ENCODE measurements around the gene ACBD5. TPM values are rescaled to one million over a fixed set of nuclear protein-coding genes. Genes with fewer than 3 reads are reported as not detected.

The ACBD5 gene
- total and polyA plus RNA-seq, 2 experiments from 2014 or later, result 16.2 to 30.7 TPM

GRCh38 chr10:27203806-27204205 is 36.8 kb downstream of the ACBD5 start:
- H3K4me3 ChIP-seq, result no peak overlapping the region
- no peaks in the 10 kb centered on the region for H3K36me3 ChIP-seq (replicated peaks; ENCODE audit: insufficient read depth, low read depth)
- no peaks in the 10 kb centered on the region for H3K27me3 ChIP-seq
- no peak for DNase-seq (ENCODE audit: low spot score)
- no peaks in the 10 kb centered on the region for H3K79me2 ChIP-seq
- no peak overlapping the region for H2AFZ ChIP-seq
- no peak overlapping the region for H3K4me2 ChIP-seq
- H4K20me1 ChIP-seq (ENCODE audit: insufficient read depth, poor library complexity, severe bottlenecking), result no peaks in the 10 kb centered on the region
- no peaks in the 10 kb centered on the region for H3K9me3 ChIP-seq (ENCODE audit: low read depth)
- no peaks in the 10 kb centered on the region for H3K4me1 ChIP-seq (ENCODE audit: insufficient read depth)
- TF ChIP-seq EZH2 (IDR thresholded peaks at IDR 0.05; ENCODE audit: borderline replicate concordance) (no peak), CTCF (IDR thresholded peaks at IDR 0.05; ENCODE audit: poor library complexity) (no peak), EZH2phosphoT487 (IDR thresholded peaks at IDR 0.05; ENCODE audit: low read depth, severe bottlenecking, unreplicated experiment) (no peak)
- 97% methylated on average over 5 of the region's 5 CpGs for WGBS (ENCODE audit: low lambda C conversion rate, missing lambda C conversion rate)
- no peak overlapping the region for H3K27ac ChIP-seq
- H3K9me2 ChIP-seq (replicated peaks; ENCODE audit: insufficient read depth), result no peaks in the 10 kb centered on the region

GRCh38 chr10:27197980-27198620 is 42.5 kb downstream of the ACBD5 start:
- Histone ChIP-seq H3K4me3 (no peak overlapping the region), H2AFZ (no peak overlapping the region), H3K9me3 (ENCODE audit: low read depth) (no peaks in the 10 kb centered on the region), H3K4me2 (no peak overlapping the region), H4K20me1 (ENCODE audit: insufficient read depth, poor library complexity, severe bottlenecking) (no peaks in the 10 kb centered on the region), H3K27me3 (no peaks in the 10 kb centered on the region), H3K4me1 (ENCODE audit: insufficient read depth) (no peaks in the 10 kb centered on the region), H3K79me2 (no peaks in the 10 kb centered on the region), H3K27ac (no peak overlapping the region), H3K9me2 (replicated peaks; ENCODE audit: insufficient read depth) (no peaks in the 10 kb centered on the region), H3K36me3 (replicated peaks; ENCODE audit: insufficient read depth, low read depth) (no peaks in the 10 kb centered on the region)
- WGBS (ENCODE audit: low lambda C conversion rate, missing lambda C conversion rate), result 80% methylated on average over 2 of the region's 2 CpGs
- TF ChIP-seq EZH2phosphoT487 (IDR thresholded peaks at IDR 0.05; ENCODE audit: low read depth, severe bottlenecking, unreplicated experiment) (no peak), CTCF (IDR thresholded peaks at IDR 0.05; ENCODE audit: poor library complexity) (no peak), EZH2 (IDR thresholded peaks at IDR 0.05; ENCODE audit: borderline replicate concordance) (no peak)
- DNase-seq (ENCODE audit: low spot score), result no peak

- H3K9me3 ChIP-seq (ENCODE audit: low read depth), result no peaks in the 10 kb centered on the region
- no peaks in the 10 kb centered on the region for H3K36me3 ChIP-seq (replicated peaks; ENCODE audit: insufficient read depth, low read depth)
- no peak overlapping the region for H3K27ac ChIP-seq
- DNase-seq (ENCODE audit: low spot score), result peak; percentile 25
- 81% methylated on average over 3 of the region's 3 CpGs for WGBS (ENCODE audit: low lambda C conversion rate, missing lambda C conversion rate)
- H3K4me3 ChIP-seq, result no peak overlapping the region
- H3K4me2 ChIP-seq, result no peak overlapping the region
- H3K27me3 ChIP-seq, result no peaks in the 10 kb centered on the region
- TF ChIP-seq EZH2phosphoT487 (IDR thresholded peaks at IDR 0.05; ENCODE audit: low read depth, severe bottlenecking, unreplicated experiment), result no peak
- TF ChIP-seq CTCF (IDR thresholded peaks at IDR 0.05; ENCODE audit: poor library complexity), result no peak
- no peak for TF ChIP-seq EZH2 (IDR thresholded peaks at IDR 0.05; ENCODE audit: borderline replicate concordance)
- H3K79me2 ChIP-seq, result no peaks in the 10 kb centered on the region
- H4K20me1 ChIP-seq (ENCODE audit: insufficient read depth, poor library complexity, severe bottlenecking), result no peaks in the 10 kb centered on the region
- no peaks in the 10 kb centered on the region for H3K4me1 ChIP-seq (ENCODE audit: insufficient read depth)
- no peak overlapping the region for H2AFZ ChIP-seq
- no peaks in the 10 kb centered on the region for H3K9me2 ChIP-seq (replicated peaks; ENCODE audit: insufficient read depth)
Measured at GRCh38 chr10:27192284-27192683, 48.3 kb downstream of the ACBD5 start.

Measured in hepatocyte (in vitro differentiated cells).